ENCODE measurements around the gene GLCE. TPM values are rescaled to one million over a fixed set of nuclear protein-coding genes. Genes with fewer than 3 reads are reported as not detected.

Gene GLCE
- total RNA-seq, 2 donors from 2014 or later = 6.6 to 9.3 TPM

DNA sequence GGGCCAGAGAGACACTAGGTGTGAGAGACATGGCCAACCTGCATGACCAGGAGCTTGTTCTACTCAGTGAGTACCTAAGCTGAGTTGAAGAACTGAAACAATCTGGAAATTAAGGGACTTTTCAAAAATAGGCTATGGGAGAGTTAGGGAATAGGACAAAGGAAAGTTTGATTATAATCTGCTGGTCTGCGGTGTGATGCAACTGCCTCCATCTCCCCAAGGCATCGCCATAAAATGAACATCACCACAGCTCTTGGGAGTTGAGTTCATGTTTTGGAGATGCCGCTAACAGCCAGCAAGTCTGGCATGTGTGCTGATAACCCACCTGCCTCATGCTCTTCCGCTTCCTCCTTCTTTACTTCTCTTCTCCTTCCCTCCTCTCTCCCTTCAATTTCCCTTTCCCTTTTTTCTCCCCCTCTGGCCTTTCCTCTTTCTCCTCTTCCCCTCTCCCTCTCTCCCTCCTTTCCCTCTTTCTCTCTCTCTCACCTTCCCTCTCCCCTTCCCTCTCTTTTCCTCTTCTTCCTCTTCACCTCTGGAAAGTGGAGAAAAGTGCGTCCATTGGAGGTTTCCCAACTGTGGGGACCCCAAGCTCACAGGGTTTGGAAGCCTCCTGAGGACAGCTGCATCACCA lies 39.1 kb upstream of the GLCE start:
- WGBS, 2 donors = 86 to 88% methylated on average over 5 of the region's 5 CpGs

DNA sequence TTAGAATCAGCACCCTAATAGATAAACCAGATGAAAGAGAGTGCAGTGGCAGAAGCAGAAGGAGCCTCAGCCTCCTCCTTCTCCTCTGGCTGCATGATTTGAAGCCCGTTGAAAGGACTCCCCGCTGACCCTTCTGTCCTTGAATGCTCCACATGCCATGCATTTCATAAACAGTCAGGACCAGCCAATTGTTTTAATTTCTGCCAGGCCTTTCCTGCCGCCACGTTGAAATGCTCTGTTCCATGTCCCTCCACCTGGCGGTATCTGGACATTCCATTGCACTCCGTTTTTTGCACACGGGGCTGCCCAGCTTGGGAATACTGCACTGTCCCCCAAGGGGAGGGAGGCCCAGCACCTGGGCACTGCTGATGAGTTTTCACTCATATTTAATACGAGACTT lies 35.2 kb upstream of the GLCE start:
- DNase-seq = no peak
- no peak overlapping the region for H3K27ac ChIP-seq
- H3K36me3 ChIP-seq (replicated peaks in 1 of 2; ENCODE audit: insufficient read depth in 1 of 2, low read depth in 2 of 2) = no peaks in the 10 kb centered on the region
- no peaks in the 10 kb centered on the region for H3K27me3 ChIP-seq
- peaks cover 4% of the 10 kb centered on the region for H3K4me1 ChIP-seq
- H3K9me3 ChIP-seq = no peaks in the 10 kb centered on the region
- intact Hi-C loops (cut with DNase I) = no loop called here
- TF ChIP-seq POLR2A (IDR thresholded peaks at IDR 0.05) (no peak), CTCF (IDR thresholded peaks at IDR 0.05) (no peak)
- no peak overlapping the region for H3K4me3 ChIP-seq
- ATAC-seq = no peak
- 59 to 70% methylated on average over 8 of the region's 8 CpGs for WGBS, 2 donors

More for the DNA sequence above, 39.1 kb upstream of the GLCE start:
- Histone ChIP-seq H3K27ac (no peak overlapping the region), H3K36me3 (replicated peaks in 1 of 2; ENCODE audit: insufficient read depth in 1 of 2, low read depth in 2 of 2) (no peaks in the 10 kb centered on the region), H3K9me3 (no peaks in the 10 kb centered on the region), H3K4me3 (no peak overlapping the region), H3K27me3 (no peaks in the 10 kb centered on the region), H3K4me1 (no peaks in the 10 kb centered on the region)
- no peak for ATAC-seq
- intact Hi-C loops (cut with DNase I) = no loop called here
- TF ChIP-seq POLR2A (IDR thresholded peaks at IDR 0.05) (no peak), CTCF (IDR thresholded peaks at IDR 0.05) (no peak)
- DNase-seq = no peak

- Histone ChIP-seq H3K9me3 (no peaks in the 10 kb centered on the region), H3K4me3 (no peak overlapping the region), H3K27me3 (no peaks in the 10 kb centered on the region), H3K27ac (peak overlapping the region in 2 of 4 donors; percentile 12 to 34), H3K36me3 (replicated peaks in 1 of 2; ENCODE audit: insufficient read depth in 1 of 2, low read depth in 2 of 2) (no peaks in the 10 kb centered on the region), H3K4me1 (peaks cover 4% of the 10 kb centered on the region)
- 47 to 51% methylated on average over 3 of the region's 3 CpGs for WGBS, 2 donors
- ATAC-seq = peak; percentile 35
- intact Hi-C loops (cut with DNase I) = no loop called here
- TF ChIP-seq CTCF (IDR thresholded peaks at IDR 0.05) (no peak), POLR2A (IDR thresholded peaks at IDR 0.05) (no peak)
- peak in 2 of 4 donors; percentile 9 to 40 for DNase-seq
Measured at GRCh38 chr15:69126054-69126469, 34.4 kb upstream of the GLCE start.

- Histone ChIP-seq H3K36me3 (replicated peaks in 1 of 2; ENCODE audit: insufficient read depth in 1 of 2, low read depth in 2 of 2) (no peaks in the 10 kb centered on the region), H3K9me3 (no peaks in the 10 kb centered on the region), H3K27ac (no peak overlapping the region), H3K4me1 (peaks cover 4% of the 10 kb centered on the region), H3K4me3 (no peak overlapping the region), H3K27me3 (no peaks in the 10 kb centered on the region)
- ATAC-seq (no peak), DNase-seq (no peak)
- TF ChIP-seq CTCF (IDR thresholded peaks at IDR 0.05) = no peak
- no peak for TF ChIP-seq POLR2A (IDR thresholded peaks at IDR 0.05)
- intact Hi-C loops (cut with DNase I) = no loop called here
- 86 to 94% methylated on average over 1 of the region's 1 CpG for WGBS, 2 donors
Measured at GRCh38 chr15:69127306-69127705, 33.1 kb upstream of the GLCE start.
